H4 (cell line): ENCODE data around the gene TFR2. TPM values are rescaled to one million over a fixed set of nuclear protein-coding genes. Genes with fewer than 3 reads are reported as not detected.

Experiments used
- DNase-seq: peaks from one replicate; pipeline ENCODE4 v3.0.0-alpha.2; 2015; ENCODE audit warnings: low spot score
- total RNA-seq: library from RNA; depleted of rRNA; stranded (reverse); fragments of >200 nt; shearing (Covaris generic); gene quantifications from 2 replicates; pipeline ENCODE4 v1.2.3, GENCODE V29; 2014

Gene TFR2
- total RNA-seq, 1 experiment from 2014 or later: 0.25 TPM

GRCh38 chr7:100654908-100655831 is 13.8 kb upstream of the TFR2 start:
- DNase-seq: no peak

DNA sequence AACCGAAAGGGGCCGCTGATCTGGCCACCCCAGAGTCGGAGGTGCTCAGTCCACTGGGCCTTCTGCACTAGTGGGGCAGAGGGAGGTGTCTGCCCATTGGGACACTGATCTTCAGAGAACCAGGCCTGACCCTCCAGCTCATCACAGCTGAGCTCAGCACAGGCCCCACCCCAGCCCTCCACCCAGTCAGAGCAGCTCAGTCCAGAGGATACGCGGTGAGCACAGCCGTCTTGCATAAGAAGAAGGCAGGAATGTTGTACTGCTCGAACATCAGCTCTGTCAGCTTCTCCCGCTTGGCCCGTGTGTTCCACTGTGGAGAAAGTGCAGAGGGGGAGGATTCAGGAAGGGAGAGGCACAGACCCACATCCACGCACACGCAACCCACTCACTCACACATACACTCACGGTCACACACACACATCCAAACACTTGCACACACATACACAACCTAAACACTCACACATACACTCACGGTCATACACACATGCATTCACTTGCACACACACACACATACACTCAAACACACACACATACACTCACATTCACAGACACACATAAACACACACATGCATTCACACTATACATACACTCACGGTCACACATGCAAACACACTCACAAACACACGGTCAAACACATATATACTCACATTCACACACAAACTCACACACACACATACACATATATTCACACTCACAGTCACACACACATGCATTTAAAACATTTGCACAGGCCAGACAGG is 8.6 kb upstream of the TFR2 start:
- no peak for DNase-seq

GRCh38 chr7:100642534-100642907 is 1.2 kb upstream of the TFR2 start:
- no peak for DNase-seq

GRCh38 chr7:100641860-100642533 is 645 bp upstream of the TFR2 start:
- no peak for DNase-seq

- DNase-seq: no peak
These were observed 573 bp downstream of the TFR2 start for GRCh38 chr7:100640517-100641440.

DNA sequence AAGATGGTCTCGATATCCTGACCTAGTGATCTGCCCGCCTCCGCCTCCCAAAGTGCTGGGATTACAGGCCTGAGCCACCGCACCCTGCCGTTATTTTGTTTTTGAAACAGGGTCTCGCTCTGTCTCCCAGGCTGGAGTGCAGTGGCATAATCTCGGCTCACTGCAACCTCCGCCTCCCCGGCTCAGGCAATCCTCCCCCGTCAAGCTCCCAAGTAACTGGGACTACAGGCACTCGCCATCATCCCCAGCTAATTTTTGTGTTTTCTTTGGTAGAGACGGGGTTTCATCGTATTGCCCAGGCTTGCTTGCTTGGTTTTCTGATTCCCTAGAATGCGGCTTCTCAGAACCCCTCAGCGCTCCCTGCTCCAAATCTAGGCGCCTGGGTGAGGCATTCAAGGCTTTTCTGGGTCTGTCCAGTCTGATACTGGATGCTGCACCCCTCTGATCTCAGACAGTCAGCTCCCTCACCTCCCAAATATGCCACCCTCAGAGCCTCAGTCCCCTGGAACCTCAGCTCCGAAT is 1.3 kb downstream of the TFR2 start:
- no peak for DNase-seq

DNA sequence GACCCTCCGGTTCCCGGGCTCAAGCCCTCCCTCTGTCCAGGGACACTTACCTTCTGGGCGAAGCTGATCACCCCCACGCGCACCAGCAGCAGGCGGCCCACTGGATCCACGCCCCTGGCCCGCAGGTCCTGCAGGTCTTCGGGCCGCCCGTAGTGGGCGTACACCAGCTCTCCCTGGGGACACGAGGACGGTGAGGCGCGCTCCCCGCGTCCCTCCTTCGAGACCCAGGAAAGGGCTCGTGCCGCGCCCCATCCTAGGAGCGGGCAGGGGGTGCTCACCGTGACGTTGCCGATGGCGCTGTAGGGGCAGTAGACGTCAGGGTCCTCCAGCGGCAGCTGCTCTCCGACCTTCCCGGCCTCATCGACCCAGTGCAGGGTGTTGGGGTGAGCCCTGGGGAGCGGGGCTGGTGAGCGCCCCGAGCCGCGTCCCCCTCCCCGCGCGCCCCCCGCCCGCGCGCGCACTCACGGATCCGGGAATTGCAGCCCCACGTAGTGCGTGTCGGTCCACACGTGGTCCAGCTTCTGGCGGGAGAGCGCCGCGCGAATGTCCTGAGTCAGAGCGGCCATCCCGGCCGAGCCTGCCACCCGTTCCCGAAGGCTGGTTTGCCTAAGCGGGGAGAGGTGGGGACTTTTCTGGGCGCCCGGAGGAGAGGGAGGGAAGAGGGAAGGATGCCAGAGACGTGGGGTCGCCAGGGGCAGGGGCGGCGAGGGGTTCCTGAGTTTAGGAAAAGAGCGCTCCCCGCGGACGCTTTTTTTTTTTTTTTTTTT is 8.2 kb downstream of the TFR2 start:
- DNase-seq: no peak

DNA sequence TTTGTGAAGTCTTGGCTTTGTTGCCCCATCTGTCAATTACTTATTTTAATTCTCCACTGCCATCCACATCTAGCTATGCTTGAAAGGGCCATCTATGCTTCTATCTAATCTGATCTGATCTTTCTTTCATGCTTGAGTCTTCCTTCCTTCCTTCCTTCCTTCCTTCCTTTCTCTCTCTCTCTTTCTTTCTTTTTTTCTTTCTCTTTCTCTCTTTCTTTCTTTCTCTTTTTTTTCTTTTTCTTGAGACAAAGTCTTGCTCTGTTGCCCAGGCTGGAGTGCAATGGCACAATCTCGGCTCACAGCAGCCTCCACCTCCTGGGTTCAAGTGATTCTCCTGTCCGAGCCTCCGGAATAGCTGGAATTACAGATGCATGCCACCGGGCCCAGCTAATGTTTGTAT is 11.3 kb downstream of the TFR2 start:
- no peak for DNase-seq

DNA sequence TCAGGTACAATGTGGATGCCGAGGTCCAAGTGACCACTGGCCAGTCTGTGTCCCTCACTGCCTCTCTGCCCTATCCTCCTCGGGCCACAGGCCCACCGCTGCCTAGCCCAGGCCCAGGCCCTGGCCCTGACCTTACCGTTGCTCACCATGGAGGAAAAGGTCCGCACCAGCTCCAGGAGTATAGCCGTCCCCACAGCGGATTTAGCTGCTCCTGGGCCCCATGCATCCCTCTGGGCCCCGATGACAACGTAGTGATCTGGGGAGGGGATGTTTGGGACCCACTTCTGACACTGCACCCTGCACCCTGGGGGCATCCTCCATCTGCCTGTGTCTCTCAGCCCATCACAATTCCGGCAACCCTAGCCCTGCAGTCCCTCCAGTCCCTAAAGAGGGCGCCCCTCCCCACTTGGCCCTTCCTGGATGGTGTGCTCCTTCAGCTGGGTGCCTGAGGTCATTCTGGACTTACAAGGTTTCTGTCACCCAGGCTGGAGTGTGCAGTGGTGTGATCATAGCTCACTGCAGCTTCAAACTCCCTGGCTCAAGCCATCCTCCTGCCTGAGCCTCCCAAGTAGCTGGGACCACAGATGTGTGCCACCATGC is 12.1 kb downstream of the TFR2 start:
- DNase-seq: peak; percentile 44

GRCh38 chr7:100627238-100627549 is 14.2 kb downstream of the TFR2 start:
- no peak for DNase-seq

DNA sequence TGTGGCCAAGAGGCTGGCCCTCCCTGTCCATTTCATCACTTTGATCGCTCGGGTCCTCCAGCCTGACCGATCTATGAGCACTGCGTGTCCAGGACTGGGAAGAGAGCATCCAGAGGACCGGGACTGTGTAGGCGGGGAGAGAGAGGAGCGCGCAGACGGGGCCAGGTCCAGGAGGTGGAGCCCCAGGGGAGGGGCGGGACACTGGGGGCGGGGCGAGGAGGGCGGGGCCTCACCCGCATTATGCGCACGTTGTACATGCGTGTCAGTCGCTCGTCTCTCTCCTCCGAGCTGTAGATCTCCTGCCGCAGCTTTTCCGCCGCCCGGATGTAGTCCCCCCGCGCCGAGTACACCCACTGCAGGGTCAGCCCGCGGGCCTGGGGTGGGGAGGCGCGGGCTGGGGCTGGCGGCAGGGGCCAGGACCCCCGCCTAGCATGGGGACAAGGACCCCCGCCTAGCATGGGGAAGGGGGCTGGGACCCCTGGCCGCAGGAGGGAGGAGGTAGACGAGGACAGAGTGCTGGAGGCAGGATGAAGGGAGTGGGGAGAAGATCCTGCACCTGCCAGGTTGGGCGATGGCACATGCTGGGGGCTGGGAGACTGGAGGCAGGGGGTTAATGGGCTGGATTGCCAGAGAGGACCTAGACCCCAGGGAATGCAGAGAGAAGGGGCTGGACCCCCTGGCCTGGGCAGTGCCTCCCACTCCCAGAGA is 14.7 kb downstream of the TFR2 start:
- DNase-seq: peak; percentile 78

GRCh38 chr7:100626055-100626454 is 15.3 kb downstream of the TFR2 start:
- DNase-seq: no peak

GRCh38 chr7:100623951-100624824 is 17.2 kb downstream of the TFR2 start:
- DNase-seq: no peak

- DNase-seq: no peak
These were observed 19.8 kb downstream of the TFR2 start for GRCh38 chr7:100621554-100621953.

GRCh38 chr7:100620804-100621203 is 20.5 kb downstream of the TFR2 start:
- DNase-seq: no peak

DNA sequence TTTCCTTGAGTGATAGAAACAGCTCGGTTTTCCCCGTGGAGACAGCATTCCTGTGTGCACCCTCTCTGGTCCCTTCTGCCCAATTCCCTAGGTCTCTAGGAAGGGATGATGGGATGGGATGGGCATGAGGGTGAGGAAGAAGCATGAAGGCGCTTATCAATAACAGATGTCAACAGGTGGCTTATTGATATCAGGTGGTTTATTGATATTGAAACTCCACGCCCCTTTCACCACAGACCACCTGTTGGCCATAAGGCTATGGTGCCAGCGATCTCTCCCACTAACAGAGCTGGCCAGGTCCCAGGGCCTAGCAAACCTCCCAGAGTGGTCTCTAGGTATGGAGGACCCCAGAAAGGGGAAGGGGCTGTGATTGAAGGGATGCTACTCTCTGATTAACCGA is 21.1 kb downstream of the TFR2 start:
- DNase-seq: no peak

DNA sequence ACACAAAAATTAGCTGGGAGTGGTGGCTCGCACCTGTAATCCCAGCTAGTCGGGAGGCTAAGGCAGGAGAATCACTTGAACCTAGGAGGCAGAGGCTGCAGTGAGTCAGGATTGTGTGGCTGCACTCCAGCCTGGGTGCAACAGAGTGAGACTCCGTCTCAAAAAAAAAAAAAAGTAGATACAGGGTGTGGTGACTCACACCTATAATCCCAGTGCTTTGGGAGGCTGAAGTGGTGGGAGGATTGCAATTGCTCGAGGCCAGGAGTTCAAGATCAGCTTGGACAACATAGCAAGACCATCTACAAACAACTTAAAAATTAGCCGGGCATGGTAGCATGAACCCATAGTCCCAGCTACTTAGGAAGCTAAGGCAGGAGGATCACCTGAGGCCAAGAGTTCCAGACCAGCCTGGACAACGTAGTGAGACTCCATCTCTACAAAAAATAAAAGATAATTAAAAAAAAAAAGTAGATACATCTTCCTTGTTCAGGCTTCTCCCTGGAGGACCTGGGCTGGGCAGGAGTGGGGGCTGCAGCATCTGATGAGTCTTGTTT is 27.0 kb downstream of the TFR2 start:
- no peak for DNase-seq
